ENCODE results near the gene ABCF2.

Gene ABCF2

DNA sequence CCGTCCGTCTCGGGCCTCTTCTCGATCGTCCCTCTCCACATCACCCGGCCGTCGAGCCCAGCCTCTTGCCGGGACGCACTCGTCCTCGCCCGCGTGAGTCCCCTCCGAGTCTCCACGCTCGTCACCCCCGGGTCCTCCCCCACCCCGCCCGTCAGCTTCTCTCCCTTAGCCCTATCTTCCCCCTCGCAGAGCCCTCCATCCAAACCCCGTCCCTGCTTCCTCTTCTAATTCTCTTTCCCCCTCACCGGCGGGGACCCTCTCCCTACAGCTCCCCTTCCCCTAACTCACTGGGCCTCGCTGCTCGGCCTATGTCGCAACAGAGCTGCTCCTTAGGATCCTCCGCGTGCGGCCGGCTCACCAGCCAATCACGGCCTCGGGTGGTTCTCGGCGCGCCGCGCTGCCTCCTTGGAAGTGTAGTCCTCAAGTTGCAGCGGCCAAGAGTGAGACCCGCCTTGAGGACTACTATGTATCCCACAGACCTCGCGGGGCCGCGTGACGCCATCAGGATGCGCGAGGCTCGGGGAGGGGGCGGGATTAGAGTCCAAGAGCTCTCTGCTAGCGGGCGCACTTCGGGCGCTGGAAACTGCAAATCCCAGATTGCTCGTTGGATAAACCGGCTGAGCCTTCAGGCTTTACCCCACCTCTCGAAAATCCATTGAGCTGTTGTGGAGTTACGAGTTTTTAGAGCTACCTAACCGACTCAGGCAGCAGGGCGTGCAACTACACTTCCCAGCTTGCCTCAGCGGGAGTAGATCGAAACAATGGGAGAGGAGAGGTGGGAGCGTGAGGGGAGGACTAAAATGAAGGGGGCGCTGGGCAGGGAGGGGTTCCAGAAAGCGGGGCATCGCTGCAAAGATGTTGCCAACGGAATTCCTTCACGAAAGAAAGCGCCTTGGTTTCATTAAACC lies at the start of gene ABCF2:
Gene ABCF2, minus strand, starts transcription at position 331 of the 908 bp plus-strand sequence. CDS start 747 bp downstream, outside the sequence.
- peak; percentile 97 for DNase-seq

DNA sequence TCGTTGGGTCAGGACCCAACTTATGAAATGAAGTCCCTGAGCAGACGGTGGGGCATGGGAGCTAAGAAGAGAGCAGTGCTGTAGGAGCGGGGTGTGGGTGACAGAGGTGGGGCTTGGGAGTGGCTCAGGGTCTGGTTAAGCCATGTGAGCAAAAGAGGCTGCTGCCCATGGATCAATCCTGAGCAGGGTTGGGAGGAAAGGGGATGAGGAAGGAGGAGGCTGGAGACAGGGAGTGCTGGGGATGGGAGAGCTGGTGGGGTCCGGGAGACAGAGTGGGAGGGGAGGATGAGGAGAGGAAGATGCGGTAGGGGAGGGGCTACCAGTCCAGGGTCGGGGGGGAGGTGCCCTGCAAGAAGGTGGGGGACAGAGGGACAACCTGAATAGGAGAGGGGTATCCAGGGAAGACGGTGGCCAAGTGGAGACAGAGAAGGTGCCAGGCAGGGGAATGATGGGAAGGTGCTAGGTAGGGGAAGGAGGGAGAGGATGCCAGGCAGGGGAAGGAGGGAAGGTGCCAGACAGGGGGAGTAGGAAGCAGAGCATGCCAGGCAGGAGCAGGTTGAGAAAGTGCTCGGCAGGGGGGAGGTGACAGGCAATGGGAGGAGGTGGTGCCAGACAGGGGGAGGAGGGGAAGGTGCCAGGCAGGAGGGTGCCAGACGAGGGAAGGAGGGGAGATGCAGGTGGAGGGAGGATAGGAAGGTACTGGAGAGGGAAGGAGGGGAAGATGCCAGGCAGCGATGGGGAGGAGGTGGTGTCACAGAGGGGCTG lies 49.0 kb upstream of the ABCF2 start:
- no peak for DNase-seq

DNA sequence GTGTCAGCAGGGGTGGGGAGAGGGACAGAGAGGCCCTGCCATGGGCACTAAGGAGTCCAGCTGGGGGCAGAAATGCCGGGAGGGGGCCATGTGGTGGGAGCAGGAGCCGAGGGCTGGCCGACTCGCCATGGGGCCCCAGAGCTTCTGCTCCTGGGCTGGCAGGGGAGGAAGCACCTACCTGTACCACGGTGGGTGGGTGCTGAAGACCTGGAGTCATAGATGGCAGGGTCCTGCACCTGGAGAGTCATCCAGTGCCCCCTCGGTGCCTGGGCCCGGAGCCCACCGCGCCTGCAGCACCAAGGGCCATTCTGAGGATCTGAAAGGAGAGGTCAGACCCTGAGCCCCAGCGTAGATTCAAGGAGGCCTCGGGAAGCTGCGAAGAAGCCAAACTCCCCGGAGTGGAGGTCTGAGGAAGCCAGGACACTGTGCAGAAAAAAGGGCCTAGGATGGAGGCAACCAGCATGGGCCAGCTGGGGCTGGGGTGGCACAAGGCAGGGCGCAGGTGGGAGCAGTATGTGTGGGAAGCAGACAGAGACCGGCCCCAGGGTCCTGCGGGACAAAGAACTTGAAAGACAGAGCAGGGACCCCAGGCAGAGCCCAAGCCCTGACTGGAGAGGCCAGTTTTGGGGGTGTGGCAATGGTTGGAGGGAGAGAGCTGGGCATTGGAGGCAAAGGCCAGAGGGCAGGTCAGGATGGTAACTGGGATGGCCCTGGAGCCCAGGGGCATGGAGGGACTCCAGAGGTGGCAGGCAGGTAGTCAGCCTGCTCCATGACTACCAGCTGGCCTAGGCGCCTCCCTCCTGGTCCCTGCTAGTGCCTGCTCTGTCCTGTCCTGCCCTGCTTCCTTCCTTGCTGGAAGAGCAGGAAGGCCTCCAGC lies 48.2 kb upstream of the ABCF2 start:
- no peak for DNase-seq

GRCh38 chr7:151274396-151274795 lies 47.4 kb upstream of the ABCF2 start:
- DNase-seq, result no peak

- DNase-seq, result no peak
Measured at GRCh38 chr7:151273651-151274390, 46.8 kb upstream of the ABCF2 start.

DNA sequence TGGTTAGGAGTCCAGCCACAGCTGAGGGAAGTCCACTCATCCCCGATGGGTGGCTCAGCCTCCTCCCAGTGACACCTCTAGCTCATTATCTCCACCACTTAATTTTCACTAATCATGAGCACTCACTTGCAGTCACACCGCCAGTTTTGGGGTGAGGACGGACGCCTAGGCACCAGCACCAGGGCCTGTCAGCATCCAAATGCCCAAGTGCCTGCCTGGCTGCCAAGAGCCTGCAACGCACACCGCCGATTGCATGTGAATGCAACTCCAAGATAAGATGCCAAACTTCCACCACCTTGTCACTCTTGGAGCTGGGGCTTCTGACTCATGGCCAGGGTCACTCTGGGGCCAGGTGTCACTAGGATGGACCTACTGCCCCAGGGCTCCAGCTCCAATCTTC lies 45.9 kb upstream of the ABCF2 start:
- no peak for DNase-seq

- DNase-seq, result no peak
Measured at GRCh38 chr7:151272405-151272804, 45.4 kb upstream of the ABCF2 start.

- DNase-seq, result no peak
Measured at GRCh38 chr7:151271699-151272355, 44.8 kb upstream of the ABCF2 start.

GRCh38 chr7:151269511-151269910 lies 42.5 kb upstream of the ABCF2 start:
- DNase-seq, result no peak

DNA sequence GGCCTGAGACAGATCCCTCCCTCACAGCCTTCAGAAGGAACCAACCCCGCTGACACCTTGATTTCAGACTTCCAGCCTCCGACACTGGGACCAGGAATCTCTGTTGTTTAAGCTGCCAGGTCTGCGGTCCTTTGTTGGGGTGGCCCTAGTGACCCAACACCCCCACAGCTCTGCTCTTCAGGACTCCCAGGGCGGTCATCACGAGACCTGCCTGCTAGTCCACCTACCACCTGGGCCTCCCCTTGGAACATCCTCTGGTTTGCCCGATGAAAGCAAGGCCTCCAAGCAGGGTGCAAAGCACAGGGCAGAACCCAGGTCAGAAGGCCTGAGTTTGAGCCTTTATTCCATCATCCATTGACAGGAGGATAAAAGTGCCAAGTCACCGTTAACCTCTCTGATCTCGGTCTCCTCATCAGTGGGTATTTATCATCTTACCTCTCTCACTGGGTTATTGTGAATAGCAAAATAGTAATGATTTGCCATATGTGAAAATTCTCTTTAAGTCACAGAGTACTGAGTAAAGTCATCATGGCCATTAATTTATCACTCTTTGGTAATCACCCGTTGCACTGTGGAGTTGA lies 38.4 kb upstream of the ABCF2 start:
- no peak for DNase-seq

DNA sequence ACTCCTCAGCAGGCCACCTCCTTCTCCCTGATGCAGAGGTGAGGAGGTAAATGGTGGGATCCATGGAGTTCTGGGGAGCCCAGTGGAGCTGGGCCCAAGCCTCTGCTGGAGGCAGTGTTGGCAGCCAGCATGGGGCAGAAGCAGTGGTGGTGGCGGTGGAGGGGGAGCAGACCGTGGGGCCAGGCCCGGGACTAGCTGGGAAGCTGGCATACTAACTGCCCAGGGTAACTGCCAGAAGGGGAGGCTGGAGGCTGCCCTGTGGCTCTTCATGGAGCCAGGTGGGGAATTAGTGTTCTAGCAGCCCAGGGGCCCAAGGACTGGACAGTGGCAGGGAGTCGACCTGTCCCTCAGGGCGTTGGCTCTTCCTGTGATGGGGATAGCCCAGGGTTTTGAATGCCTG lies 37.6 kb upstream of the ABCF2 start:
- DNase-seq, result no peak

GRCh38 chr7:151261529-151261928 lies 34.5 kb upstream of the ABCF2 start:
- DNase-seq, result no peak

DNA sequence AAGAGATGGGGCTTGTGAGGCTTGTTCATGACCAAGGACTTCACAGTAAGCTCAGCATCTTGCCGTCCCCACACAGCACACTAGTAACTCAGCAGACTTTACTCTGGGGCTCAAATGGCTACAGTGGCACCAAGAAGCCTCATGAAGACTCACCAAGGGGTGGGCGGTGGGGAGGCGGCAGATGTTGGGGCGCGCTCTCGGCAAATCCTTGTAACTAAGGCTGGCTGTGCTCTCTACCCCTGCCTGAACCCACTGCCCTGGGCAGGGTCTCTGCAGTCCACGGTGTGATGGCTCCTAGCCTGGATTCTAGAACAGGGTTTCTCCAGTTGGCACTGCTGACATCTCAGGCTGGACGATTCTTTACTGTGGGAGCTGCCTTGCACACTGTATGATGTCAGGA lies 33.9 kb upstream of the ABCF2 start:
- DNase-seq, result no peak

DNA sequence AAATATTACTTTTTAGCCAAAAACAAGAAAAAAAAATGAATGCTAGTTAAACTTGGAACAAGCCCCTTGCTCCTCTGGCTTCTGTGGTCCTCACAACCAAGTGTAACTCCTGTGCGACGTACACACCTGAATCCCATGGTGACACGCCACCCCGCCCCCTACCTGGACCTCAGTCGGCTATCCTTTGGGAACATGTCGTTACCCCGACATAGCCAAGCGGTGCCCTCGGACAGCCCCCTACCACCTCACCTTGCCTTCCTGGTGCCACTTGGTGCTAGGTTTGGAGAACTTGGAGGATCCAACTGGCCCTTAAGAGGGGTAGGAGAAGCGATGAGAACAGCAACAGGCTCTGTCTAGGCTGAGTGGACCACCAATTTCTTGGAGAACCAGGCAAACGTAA lies 33.5 kb upstream of the ABCF2 start:
- DNase-seq, result no peak

DNA sequence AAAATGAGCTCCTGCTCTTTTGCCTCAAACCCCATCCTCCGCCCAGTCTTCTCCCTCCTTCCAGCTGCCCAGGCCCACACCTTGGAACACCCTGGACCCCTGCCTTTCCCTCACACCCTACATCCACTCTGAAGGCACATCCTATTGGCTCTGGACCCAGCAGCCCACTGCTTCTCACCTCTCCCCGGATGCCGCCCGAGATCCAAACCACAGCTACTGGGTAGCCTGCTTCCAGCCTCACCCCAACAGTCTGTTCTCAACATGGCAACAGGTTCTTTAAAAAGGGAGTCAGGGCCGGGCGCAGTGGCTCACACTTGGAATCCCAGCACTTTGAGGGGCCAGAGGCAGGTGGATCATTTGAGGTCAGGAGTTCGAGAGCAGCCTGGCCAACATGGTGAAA lies 31.0 kb upstream of the ABCF2 start:
- no peak for DNase-seq

DNA sequence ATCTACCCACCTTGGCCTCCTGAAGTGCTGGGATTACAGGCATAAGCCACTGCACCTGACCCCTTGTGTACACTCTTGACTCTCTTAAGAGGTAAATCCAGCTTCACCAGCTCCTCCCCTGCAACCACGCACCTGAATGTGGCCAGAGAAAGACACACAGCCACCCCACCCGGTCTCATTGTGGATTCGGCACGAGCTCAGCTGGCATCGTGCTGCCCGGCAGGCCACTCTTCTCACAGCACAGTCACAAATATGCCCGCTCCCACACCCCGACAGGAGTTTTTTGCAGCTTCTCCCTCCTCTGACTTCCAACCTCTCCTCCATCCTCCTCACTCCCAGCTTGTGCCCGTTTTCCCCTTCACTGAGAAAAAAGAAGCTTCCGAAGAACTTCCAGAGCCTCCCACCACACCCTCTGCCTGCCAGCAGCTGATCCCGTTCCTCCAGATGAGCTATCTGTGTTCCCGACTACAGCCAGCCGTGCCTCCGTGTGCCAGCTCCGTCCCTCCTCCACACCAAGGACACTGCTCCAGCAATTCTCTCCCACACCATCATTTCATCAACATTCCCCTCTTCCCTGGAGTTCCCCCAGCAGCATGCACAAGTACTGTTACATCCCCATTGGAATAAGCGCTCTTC lies 29.5 kb upstream of the ABCF2 start:
- no peak for DNase-seq

DNA sequence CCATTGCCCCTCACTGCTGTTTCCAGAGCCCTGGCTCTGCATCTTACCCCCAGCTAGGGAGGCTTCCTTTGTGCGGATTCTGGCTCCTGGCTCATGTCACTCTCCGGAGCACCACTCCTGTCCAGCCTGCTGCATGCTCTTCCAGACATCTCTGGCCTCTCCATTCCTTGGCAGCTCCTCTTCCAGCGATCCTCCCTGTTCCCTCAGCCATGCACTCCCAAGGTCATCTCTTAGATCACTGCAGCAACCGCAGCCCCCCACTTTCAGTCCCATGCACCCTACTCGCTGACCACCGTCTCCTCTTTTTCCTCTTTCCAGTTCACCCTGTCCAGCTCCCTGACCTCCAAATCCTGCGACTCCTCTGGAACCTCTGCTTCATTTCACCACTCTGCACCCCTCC lies 28.4 kb upstream of the ABCF2 start:
- DNase-seq, result no peak

DNA sequence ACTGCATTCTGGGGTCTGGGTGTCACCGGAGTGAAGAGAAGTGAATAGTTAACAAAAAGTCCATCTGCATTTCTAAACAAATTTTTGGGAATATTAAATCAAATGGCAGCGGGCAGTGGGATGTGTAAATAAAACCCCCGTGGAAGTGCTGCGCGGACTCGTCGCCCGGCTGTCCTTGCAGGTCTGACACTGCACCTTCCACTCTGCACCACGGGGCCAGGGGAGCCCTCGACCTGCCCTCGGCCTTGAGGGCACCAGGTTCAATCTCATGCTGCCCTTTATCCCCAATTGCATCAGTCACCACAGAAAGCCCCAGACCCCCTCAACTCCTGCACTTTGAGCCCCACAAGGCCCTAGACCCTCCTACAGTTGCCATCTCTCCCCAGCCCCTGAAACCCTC lies 27.8 kb upstream of the ABCF2 start:
- no peak for DNase-seq

- DNase-seq, result no peak
Measured at GRCh38 chr7:151254316-151254715, 27.3 kb upstream of the ABCF2 start.

DNA sequence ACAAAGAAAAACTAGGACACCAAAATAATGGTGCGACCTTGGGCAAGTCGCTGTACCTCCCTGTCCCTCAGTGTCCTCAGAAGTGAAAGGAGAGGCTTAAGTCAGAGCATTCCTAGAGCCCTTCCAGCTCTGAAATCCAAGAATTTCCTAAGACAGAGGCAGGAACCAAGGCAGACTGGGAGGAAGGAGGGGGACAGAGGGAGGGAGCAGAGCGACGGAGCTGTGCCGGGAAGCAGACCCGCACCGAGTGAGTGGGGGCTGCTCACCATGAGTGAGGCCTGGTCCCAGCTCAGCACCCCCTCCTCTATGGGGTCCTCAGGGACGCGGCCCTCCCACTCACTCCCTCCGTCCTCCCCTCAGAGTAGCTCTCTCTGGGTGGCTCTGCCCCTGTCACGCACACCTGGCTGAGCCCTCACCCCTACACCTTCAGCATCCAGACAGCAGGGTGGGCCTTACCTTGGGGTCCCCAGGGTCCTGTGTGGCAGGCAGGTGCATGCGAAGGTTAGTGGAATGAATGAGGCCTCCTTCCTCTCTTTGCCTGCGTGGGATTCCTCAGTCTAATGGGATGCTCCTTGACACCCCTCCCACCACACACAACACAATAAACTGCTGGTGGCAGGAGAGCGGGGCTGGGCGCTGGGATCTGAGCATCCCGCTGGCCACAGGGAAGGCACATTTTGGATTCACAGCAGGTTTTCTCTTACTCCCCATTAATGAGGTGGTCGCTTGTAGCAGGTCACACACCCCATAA lies 26.1 kb upstream of the ABCF2 start:
- DNase-seq, result no peak

GRCh38 chr7:151252561-151252835 lies 25.5 kb upstream of the ABCF2 start:
- no peak for DNase-seq

All from NCI-H1092 treated with DMSO at 0.1 percent for 48 hours (cell line).